PC-9 (cell line): Measurements from ENCODE around the gene APMAP. TPM values are rescaled to one million over a fixed set of nuclear protein-coding genes. Genes with fewer than 3 reads are reported as not detected.

ENCODE experiments used
- BruUV-seq: library from RNA; stranded (reverse); fragments of 400-500 nt; replicated peaks from 2 replicates; lab custom pipeline; 2021; lab: Mats Ljungman, UMichigan
- CTCF ChIA-PET: fragments of 300-600 bp; sonication (Branson Sonifier 250); formaldehyde crosslinking; loops from one replicate; lab custom pipeline; 2022; ENCODE audit warnings: antibody characterized with exemption; lab: Charles Lee
- POLR2A ChIA-PET: fragments of 300-600 bp; sonication (Branson Sonifier 250); formaldehyde crosslinking; loops from one replicate; lab custom pipeline; 2022; ENCODE audit warnings: antibody characterized with exemption; ENCODE audit not compliant: unreplicated experiment; lab: Charles Lee
- DNase-seq, 2 experiments: peaks; one replicate each; pipeline versions ENCODE4 v3.0.0 to v3.0.0-alpha.2; 2015 to 2022; ENCODE audit warnings: mixed read lengths in 1 of 2
- H2AFZ ChIP-seq: fragments of 200-600 bp; sonication (generic); 2 replicates; pipeline ENCODE4 v1.8.1; 2017; ENCODE audit warnings: antibody characterized with exemption
- H3F3A ChIP-seq: fragments of 200-600 bp; sonication (generic); 2 replicates; pipeline ENCODE4 v1.8.1; 2017; ENCODE audit warnings: antibody characterized with exemption, mild to moderate bottlenecking, low read depth; ENCODE audit not compliant: insufficient read depth
- H3K27ac ChIP-seq: fragments of 200-600 bp; sonication (generic); 2 replicates; pipeline ENCODE4 v1.6.1; 2016; ENCODE audit warnings: mixed run types
- H3K27me3 ChIP-seq: fragments of 200-600 bp; sonication (generic); 2 replicates; pipeline ENCODE4 v1.6.1; 2016; ENCODE audit warnings: low read depth, mixed run types; ENCODE audit not compliant: insufficient read depth
- H3K36me3 ChIP-seq: fragments of 200-600 bp; sonication (generic); 2 replicates; pipeline ENCODE4 v1.6.1; 2016; ENCODE audit warnings: low read depth, mixed run types
- H3K4me1 ChIP-seq: fragments of 200-600 bp; sonication (generic); replicated peaks from 2 replicates; pipeline ENCODE4 v1.6.1; 2016; ENCODE audit warnings: mixed run types; ENCODE audit not compliant: insufficient read depth
- H3K4me2 ChIP-seq: fragments of 200-600 bp; sonication (generic); 2 replicates; pipeline ENCODE4 v1.6.1; 2017; ENCODE audit warnings: mixed run types
- H3K4me3 ChIP-seq: fragments of 200-600 bp; sonication (generic); 2 replicates; pipeline ENCODE4 v1.6.1; 2016; ENCODE audit warnings: mixed run types
- H3K79me2 ChIP-seq: fragments of 200-600 bp; sonication (generic); 2 replicates; pipeline ENCODE4 v1.6.1; 2017; ENCODE audit warnings: low read depth, mixed run types
- H3K9me2 ChIP-seq: fragments of 200-600 bp; sonication (generic); 2 replicates; pipeline ENCODE4 v1.8.1; 2017; ENCODE audit warnings: mild to moderate bottlenecking; ENCODE audit not compliant: insufficient read depth
- H3K9me3 ChIP-seq: fragments of 200-600 bp; sonication (generic); 2 replicates; pipeline ENCODE4 v1.8.1; 2016; ENCODE audit warnings: low read depth; ENCODE audit not compliant: insufficient read depth
- H4K20me1 ChIP-seq: fragments of 200-600 bp; sonication (generic); 2 replicates; pipeline ENCODE4 v1.8.1; 2017; ENCODE audit not compliant: insufficient read depth
- EZH2 ChIP-seq: fragments of 200-600 bp; sonication (generic); IDR thresholded peaks from 2 replicates; pipeline ENCODE4 v1.8.0; 2017; ENCODE audit warnings: antibody characterized with exemption, low read depth
- intact Hi-C: fragments of 100-400 bp; cut with micrococcal nuclease; formaldehyde crosslinking; loops from one replicate; pipeline ENCODE4 v1.10.0; 2022; ENCODE audit not compliant: unreplicated experiment
- total RNA-seq: library from RNA; stranded (reverse); gene quantifications from 2 replicates; pipeline ENCODE4 v1.2.3, GENCODE V29; 2021
- TF ChIP-seq, protein P1 (sequence below): fragments of 200-600 bp; sonication (generic); conservative IDR thresholded peaks from 2 replicates; pipeline ENCODE4 v1.6.1; 2017; ENCODE audit warnings: mixed run types, antibody characterized with exemption, mild to moderate bottlenecking, moderate library complexity

APMAP gene
- total RNA-seq, 1 experiment from 2014 or later: 103 TPM

DNA sequence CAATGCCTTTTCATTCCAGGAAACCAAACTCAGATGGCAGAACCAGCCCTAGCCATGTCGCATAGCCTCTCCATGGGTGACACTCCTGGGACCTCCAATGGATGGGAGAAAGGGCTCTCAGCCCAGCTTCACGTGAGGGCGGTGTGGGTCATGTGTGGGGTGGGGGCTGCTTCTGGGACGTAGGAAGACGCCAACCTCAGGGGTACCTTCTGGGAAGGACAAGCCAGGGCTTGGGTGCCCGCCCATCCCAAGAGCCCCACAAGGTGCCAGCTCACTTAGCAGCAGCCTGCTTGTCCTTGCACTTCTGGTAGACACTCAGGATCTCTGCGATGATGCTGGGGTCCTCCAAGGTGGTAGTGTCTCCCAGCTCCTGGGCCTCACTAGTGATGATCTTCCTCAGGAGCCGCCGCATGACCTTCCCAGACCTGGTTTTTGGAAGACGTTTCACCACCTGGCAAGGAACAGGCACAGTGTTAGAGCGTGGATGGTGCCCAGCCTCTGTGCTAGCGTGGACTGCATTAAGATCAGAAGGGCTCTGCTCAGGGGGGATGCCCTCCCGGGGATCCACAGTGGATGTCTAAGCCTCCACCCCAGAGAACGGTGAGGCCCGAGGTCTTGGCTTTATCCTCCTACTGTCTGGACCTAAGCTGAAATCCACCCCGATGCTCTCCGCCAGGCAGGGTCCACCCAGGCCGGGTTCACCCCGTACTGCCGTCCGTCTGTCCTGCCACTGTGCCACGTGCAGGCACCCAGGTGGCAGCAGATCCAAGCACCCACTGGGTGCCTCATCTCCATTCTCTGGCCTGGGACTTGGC is 15.1 kb upstream of the APMAP start:
- no peak for DNase-seq
- no peak overlapping the region for H2AFZ ChIP-seq
- no peaks in the 10 kb centered on the region for H4K20me1 ChIP-seq
- TF ChIP-seq, protein P1, sequence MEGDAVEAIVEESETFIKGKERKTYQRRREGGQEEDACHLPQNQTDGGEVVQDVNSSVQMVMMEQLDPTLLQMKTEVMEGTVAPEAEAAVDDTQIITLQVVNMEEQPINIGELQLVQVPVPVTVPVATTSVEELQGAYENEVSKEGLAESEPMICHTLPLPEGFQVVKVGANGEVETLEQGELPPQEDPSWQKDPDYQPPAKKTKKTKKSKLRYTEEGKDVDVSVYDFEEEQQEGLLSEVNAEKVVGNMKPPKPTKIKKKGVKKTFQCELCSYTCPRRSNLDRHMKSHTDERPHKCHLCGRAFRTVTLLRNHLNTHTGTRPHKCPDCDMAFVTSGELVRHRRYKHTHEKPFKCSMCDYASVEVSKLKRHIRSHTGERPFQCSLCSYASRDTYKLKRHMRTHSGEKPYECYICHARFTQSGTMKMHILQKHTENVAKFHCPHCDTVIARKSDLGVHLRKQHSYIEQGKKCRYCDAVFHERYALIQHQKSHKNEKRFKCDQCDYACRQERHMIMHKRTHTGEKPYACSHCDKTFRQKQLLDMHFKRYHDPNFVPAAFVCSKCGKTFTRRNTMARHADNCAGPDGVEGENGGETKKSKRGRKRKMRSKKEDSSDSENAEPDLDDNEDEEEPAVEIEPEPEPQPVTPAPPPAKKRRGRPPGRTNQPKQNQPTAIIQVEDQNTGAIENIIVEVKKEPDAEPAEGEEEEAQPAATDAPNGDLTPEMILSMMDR: no peak
- TF ChIP-seq EZH2: no peak
- H3K9me2 ChIP-seq: no peaks in the 10 kb centered on the region
- BruUV-seq: no TSS peak
- H3K27me3 ChIP-seq: no peaks in the 10 kb centered on the region
- no peaks in the 10 kb centered on the region for H3K79me2 ChIP-seq
- ChIA-PET POLR2A (no interaction called here), CTCF (no interaction called here)
- H3K4me2 ChIP-seq: no peak overlapping the region
- no peak overlapping the region for H3K27ac ChIP-seq
- intact Hi-C loops: no loop called here
- no peak overlapping the region for H3K4me3 ChIP-seq
- no peaks in the 10 kb centered on the region; the same call in 1 of the 2 replicates for H3K4me1 ChIP-seq
- H3K9me3 ChIP-seq: peaks cover 9% of the 10 kb centered on the region; the same call in 1 of the 2 replicates
- H3F3A ChIP-seq: 0 out of 2 replicates have a peak, but pooled peaks cover 4% of the 10 kb centered on the region
- H3K36me3 ChIP-seq: 0 out of 2 replicates have a peak, but pooled peaks cover 8% of the 10 kb centered on the region

DNA sequence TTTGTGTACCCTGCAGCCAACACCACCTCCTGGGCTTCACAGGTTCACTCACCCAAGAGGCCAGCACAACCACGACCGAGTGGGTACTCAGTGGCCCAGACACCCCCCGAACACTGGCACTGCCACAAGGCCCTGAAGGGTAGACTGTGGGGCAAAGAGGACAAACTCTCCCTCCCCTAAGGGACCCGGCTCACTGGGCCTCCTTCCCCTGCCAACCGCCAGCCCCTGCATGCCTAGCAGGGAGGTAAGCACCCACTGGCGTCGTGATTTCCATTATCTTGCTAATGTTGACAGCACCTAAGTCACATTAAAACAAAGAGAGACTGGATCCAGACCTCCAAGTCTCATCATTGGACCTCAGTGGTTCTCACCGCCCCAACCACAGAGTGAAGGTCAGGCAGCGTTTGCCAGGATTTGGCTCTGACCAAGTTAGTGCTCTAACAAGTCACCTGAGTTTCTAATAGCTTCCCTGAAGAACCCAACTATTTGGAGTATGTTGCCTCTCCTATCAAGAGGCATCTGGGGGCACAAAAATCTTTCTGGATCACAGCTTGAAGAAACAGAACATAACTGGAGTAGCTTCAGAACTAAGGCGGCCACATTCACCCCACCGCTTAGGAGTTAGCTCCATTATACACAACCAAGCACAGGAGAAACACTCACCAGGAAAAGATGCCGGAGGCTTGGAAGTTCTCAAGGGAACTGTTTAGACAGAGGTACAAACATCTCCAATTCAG is 14.0 kb upstream of the APMAP start:
- Histone ChIP-seq H4K20me1 (no peaks in the 10 kb centered on the region), H3F3A (peaks cover 5% of the 10 kb centered on the region; the same call in 1 of the 2 replicates), H3K9me2 (no peaks in the 10 kb centered on the region), H2AFZ (no peak overlapping the region), H3K79me2 (no peaks in the 10 kb centered on the region), H3K36me3 (0 out of 2 replicates have a peak, but pooled peaks cover 9% of the 10 kb centered on the region), H3K4me1 (no peaks in the 10 kb centered on the region; the same call in 1 of the 2 replicates), H3K4me2 (no peak overlapping the region), H3K27ac (no peak overlapping the region), H3K4me3 (no peak overlapping the region), H3K9me3 (peaks cover 13% of the 10 kb centered on the region; the same call in 1 of the 2 replicates), H3K27me3 (no peaks in the 10 kb centered on the region)
- no TSS peak for BruUV-seq
- intact Hi-C loops: no loop called here
- ChIA-PET POLR2A (no interaction called here), CTCF (no interaction called here)
- DNase-seq: no peak
- TF ChIP-seq, protein P1: no peak
- no peak for TF ChIP-seq EZH2

DNA sequence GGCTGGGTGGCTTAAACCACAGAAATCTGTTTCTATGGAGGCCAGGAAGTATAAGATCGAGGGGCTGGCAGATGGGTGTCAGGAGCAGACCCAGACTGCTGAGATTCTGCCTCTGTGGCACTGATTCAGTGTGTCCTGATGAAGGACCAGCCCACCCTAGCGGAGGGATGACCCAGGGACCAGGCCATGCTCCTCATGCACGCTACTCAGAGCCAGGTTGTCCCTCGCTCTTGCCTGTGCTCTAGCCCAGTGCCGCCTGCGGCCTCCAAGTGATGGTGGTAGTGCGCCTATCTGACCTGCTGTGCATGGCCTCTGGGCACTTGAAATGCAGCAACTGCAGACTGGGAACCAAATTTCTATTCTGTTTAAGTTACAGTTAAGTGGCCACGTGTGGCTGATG is 13.1 kb upstream of the APMAP start:
- Histone ChIP-seq H2AFZ (no peak overlapping the region), H4K20me1 (no peaks in the 10 kb centered on the region), H3K27me3 (no peaks in the 10 kb centered on the region), H3K9me2 (no peaks in the 10 kb centered on the region), H3K79me2 (no peaks in the 10 kb centered on the region), H3K4me1 (peaks cover 4% of the 10 kb centered on the region), H3K9me3 (peaks cover 13% of the 10 kb centered on the region; the same call in 1 of the 2 replicates), H3K27ac (no peak overlapping the region), H3K36me3 (0 out of 2 replicates have a peak, but pooled peaks cover 9% of the 10 kb centered on the region), H3F3A (peaks cover 14% of the 10 kb centered on the region), H3K4me2 (no peak overlapping the region), H3K4me3 (no peak overlapping the region)
- CTCF ChIA-PET: no interaction called here
- intact Hi-C loops: no loop called here
- POLR2A ChIA-PET: no interaction called here
- no peak for TF ChIP-seq EZH2
- TF ChIP-seq, protein P1: no peak
- DNase-seq: no peak
- no TSS peak for BruUV-seq
